Lower leg skin (tissue), 3 donors: ENCODE measurements around the gene VSTM2B.

Experiments used
- POLR2A ChIP-seq, 2 donors: fragments of 450-650 bp; IDR thresholded peaks; one replicate each; pipeline ENCODE4 v1.6.1; 2016 to 2017; ENCODE audit warnings: antibody characterized with exemption in 2 of 2, mild to moderate bottlenecking in 1 of 2, moderate library complexity in 1 of 2
- TF ChIP-seq, protein P1 (sequence below), 3 donors: fragments of 450-650 bp; IDR thresholded peaks; one replicate each; pipeline ENCODE4 v1.5.1; 2016; ENCODE audit warnings: antibody characterized with exemption in 3 of 3, mild to moderate bottlenecking in 3 of 3, moderate library complexity in 2 of 3

DNA sequence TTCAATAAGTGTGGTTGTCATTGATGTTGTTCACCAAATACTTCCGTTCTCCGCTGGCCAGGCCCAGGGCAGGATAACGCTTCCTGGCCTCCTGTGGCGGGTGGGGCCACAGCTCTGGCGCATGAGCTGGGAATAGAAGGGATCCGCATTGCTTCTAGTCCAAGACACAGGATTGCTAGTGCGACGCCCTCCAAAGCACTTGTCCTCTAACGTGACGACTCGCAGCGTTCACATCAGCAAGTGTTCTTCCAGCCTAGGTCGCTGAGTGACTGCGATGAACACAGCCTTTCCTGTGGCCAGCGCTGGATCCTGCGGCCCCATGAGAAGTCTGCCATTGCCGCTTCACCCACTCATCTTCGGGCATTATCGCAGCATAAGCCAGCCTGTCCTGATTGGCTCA, 39.4 kb downstream of the VSTM2B start:
- TF ChIP-seq, protein P1, sequence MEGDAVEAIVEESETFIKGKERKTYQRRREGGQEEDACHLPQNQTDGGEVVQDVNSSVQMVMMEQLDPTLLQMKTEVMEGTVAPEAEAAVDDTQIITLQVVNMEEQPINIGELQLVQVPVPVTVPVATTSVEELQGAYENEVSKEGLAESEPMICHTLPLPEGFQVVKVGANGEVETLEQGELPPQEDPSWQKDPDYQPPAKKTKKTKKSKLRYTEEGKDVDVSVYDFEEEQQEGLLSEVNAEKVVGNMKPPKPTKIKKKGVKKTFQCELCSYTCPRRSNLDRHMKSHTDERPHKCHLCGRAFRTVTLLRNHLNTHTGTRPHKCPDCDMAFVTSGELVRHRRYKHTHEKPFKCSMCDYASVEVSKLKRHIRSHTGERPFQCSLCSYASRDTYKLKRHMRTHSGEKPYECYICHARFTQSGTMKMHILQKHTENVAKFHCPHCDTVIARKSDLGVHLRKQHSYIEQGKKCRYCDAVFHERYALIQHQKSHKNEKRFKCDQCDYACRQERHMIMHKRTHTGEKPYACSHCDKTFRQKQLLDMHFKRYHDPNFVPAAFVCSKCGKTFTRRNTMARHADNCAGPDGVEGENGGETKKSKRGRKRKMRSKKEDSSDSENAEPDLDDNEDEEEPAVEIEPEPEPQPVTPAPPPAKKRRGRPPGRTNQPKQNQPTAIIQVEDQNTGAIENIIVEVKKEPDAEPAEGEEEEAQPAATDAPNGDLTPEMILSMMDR (IDR thresholded peaks at IDR 0.05) = no peak
- no peak for TF ChIP-seq POLR2A (IDR thresholded peaks at IDR 0.05)
